GM18502 (cell line): Measurements from ENCODE around the gene NEK4.
"Not testable (repeated sequence)": the region's sequence is repeated elsewhere in the genome, so short reads cannot be mapped to it uniquely, and the experiment has no call there.

ENCODE experiments used
- ATAC-seq: cut with Tn5 transposase; IDR thresholded peaks from one replicate; pipeline ENCODE4 v1.9.1; 2021; ENCODE audit warnings: mild to moderate bottlenecking; ENCODE audit not compliant: unreplicated experiment, poor library complexity

Gene NEK4

DNA sequence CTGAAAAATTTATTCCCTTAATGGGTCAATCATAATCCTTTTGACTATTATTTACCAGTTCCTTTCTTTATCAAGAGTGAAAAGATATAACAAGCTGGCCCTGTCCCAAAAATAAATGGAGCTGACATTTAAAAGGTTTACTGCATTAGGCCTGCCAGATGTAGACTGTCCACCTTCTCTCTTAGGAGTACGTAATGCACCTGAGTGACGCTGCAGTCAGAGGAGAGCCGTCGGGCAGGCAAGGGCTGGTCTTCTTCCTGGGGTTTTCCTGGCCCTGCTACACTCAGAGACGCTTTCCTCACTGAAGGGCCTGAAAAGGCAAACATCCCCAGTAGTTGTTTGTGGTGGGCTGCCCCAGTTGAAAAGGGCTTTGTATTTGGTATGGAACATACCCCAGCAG lies 27.6 kb downstream of the NEK4 start:
- no peak for ATAC-seq

DNA sequence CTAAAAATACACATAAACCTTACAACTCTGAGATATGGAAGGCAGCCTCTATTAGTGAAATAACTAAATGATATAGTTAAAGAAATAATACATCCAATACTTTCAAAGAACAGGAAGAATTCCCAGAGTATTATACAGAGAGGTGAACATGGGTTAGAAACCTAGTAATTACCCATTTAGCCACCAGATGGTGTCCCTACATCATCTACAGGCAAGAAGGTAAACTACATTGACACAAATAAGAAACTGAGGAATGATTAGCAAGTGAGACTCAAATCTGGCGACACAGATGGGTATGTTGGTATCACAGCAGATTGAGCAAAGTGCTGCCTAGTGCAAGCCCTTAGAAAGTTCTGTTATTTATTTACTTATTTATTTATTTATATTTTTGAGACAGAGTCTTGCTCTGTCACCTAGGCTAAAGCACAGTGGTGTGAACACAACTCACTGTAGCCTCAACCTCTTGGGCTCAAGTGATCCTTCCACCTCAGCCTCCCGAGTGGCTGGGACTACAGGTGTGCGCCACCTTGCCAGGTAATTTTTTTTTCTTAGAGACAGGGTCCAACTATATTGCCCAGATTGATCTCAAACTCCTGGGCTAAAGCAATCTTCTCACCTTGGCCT lies 28.2 kb downstream of the NEK4 start:
- ATAC-seq, result no peak

DNA sequence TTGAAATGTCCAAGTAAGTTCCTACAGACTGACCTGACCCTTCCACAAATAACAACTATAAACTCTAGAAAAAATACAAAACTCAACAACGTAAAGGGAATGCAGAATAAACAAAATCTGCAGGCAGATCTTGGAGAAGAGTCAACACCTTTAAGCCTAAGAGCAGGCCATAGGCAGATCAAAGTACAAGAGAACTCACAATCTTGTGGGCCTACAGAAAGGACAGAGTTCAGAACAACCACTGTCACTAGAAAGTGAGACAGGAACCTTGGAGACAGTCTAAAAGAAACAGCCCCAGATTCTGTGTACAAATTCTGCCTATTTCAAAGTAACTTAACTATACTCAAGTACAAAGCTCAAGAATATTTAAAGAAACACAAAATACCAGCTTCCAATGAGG lies 31.0 kb downstream of the NEK4 start:
- no peak for ATAC-seq

DNA sequence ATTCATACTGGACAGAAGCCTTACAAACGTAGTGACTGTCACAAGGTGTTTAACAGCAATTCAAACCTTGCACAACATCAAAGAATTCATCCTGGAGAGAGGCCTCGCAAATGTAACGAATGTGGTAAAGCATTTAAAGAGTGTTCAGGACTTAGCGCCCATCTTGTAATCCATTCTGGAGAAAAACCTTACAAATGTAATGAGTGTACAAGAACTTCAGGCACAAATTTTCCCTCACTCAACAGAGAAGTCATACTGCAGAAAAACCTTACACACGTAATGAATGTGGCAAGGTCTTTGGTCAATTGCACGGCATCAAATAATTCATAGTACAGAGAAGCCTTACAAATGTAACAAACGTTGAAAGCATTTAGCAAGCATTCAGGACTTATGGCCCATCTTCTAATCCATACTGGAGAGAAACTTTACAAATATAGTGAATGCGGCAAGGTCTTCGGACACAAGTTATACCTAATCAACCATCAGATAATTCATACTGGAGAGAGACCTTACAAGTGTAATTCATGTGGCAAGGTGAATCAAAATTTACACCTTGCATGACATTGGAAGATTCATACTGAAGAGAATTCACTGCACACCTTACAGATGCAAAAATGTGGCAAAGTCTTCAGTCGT lies 37.4 kb downstream of the NEK4 start:
- ATAC-seq, result no peak

DNA sequence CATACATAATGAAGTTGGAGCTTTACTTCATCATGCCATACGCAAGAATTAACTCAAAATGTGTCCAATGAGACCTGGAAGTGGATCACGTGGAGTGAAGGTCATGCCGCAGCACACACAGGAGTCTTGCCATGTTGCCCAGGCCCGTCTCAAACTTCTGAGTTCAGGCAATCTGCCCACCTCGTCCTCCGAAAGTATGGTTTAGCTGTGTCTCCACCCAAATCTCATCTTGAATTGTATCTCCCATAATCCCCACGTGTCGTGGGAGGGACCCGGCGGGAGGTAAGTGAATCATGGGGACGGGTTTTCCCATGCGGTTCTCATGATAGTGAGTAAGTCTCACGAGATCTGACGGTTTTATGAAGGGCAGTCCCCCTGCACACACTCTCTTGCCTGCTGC lies 39.1 kb downstream of the NEK4 start:
- no peak for ATAC-seq

DNA sequence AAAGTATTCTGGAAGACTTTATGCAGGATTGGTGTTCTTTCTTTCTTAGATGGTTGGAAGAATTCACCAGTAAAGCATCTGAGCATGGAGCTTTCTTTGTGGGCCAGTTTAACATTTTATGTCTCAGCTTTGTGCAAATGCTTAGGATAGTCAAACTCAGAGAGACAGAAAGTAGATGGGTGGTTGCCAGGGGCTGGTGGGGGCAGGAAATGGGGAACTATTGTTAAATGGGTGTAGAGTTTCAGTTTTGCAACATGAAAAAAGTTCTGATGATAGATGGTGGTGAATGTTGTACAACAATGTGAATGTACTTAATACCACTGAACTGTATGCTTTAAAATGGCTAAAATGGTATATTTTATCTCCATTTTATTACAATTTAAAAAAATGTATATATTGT lies 40.1 kb downstream of the NEK4 start:
- no peak for ATAC-seq

DNA sequence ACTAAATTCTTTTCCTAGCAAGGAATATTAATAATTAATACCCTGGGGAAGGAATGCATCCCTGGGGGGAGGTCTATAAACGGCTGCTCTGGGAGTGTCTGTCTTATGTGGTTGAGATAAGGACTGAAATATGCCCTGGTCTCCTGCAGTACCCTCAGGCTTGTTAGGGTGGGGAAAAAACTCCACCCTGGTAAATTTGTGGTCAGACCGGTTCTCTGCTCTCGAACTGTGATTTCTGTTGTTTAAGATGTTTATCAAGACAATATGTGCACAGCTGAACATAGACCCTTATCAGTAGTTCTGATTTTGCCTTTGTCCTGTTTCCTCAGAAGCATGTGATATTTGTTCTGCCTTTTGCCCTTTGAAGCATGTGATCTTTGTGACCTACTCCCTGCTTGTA lies 42.0 kb downstream of the NEK4 start:
- not testable (repeated sequence) for ATAC-seq

DNA sequence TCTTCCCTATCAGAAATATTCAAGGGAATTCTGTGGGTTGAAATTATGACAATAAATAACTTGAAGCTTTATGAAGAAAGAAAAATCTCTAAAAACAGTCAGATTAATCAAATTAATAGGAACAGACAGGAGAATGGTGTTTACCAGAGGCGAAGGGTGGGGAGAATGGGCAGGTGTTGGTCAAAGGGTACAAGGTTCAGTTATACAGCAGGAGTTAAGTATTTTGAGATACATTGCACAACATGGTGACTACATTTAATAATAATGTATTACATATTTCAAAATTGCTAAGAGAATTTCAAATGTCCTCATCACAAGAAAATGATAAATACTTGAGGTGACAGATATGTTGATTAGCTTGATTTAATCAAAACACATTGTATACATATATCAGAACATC lies 46.2 kb downstream of the NEK4 start:
- ATAC-seq, result no peak

DNA sequence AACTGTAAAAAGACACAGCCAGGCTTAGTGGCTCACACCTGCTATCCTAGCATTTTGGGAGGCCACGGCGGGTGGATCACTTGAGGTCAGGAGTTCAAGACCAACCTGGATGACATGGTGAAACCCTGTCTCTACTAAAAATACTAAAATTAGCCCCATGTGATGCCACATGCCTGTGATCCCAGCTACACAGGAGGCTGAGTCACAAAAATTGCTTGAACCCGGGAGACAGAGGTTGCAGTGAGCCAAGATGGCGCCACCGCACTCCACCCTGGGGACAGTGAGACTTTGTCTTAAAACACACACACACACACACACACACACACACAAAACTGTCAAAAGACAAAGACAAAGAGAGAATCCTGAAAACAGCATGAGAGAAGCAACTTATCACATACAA lies 46.8 kb downstream of the NEK4 start:
- ATAC-seq, result no peak

DNA sequence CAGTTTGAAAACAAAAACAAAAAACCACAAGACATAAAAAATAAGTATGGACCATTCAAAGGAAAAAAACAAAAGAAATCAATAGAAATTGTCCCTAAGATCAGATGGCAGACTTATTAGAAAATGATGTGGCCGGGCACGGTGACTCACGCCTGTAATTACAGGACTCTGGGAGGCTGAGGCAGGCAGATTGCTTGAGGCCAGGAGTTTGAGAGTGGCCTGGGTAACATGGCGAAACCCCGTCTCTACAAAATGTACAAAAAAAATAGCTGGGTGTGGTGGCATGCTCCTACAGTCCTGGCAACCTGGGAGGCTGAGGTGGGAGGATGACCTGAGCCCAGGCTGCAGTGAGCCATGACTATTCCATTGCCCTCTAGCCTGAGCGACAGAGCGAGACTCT lies 48.2 kb downstream of the NEK4 start:
- no peak for ATAC-seq

DNA sequence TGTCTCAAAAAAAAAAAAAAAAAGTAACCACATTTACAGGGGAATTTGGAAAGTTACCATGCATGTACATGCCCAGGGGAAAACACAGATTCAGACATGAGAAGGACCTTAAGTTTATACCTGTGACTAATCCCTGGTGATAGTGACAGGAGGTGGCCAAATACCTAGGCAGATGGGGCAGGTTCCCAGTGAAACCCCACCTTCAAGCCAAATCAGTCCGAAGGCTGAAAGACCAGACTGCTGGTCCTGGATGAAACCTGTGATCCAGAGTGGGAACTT lies 49.1 kb downstream of the NEK4 start:
- no peak for ATAC-seq

DNA sequence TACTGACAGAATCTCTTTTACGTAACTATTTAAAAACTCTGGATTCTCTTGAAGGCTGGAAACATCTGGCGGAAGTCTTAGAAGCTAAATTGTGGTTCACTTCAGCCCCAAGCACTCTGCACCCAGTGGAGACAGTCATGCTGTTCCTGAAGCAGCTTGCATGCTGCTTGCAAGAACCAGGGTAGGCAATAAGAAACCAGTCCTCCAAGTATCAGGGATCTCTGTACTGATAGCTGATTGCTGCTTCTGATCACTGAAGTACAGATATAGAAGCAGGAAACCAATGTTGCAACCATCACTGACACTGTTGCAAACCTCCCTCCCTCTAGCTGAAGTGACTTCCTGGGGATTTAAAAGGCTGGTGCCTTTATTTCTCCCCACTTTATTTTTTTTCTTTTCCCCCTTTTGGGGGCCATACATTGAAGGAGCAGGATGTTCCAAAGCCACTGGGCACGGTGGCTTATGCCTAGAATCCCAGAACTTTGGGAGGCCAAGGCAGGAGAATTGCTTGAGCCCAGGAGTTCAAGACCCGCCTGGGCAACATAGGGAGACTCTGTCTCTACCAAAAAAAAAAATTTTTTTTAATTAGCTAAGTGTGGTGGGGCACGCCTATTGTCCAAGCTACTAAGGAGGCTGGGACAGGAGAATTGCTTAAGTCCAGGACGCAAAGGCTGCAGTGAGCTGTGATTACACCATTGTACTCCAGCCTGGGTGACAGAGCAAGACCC lies 49.6 kb downstream of the NEK4 start:
- peak; percentile 86 for ATAC-seq

DNA sequence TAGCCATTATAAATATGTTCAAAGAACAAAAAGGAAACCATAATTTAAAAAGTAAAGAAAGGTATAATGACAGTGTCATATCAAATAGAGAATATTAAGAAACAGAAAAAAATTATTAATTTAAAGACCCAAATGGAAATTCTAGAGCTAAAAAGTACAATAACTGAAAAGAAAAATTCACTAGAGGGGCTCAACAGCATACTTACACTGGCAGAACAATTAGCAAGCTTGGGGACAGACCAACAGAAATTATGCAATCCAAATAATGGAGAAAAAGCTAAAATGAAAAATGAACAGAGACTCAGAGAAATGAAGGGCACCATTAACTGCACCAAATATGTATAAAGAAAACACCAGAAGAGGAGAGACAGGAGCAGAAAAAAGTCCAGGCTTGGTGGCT lies 51.1 kb downstream of the NEK4 start:
- no peak for ATAC-seq

DNA sequence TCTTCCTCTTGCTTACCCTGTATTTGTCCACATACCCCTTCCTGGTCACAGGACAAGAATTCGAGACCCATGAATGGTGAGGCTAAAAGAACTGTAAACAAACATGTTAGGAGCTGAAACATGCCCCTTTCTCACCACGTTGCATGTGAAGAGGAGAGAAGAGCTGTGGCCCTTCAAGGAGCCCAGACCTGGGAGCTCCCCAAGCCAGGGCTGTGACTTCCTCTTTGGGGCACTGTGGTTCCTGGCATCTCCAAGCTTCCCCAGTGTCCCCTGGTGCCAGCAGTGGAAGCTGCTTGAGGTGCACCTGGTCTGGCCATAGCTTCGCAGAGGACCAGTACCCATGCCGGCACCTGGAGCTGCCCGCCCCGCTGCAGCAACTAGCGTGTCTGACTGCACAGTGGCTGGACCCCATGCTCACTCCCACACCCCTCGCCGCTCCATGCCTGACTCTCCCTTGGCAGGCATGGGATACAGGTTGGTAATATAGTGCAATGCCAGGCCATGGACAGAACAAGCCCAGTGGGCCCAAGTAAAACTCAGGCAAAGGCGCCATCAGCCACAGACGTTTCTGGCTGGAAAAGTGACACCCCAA lies 54.9 kb downstream of the NEK4 start:
- no peak for ATAC-seq

DNA sequence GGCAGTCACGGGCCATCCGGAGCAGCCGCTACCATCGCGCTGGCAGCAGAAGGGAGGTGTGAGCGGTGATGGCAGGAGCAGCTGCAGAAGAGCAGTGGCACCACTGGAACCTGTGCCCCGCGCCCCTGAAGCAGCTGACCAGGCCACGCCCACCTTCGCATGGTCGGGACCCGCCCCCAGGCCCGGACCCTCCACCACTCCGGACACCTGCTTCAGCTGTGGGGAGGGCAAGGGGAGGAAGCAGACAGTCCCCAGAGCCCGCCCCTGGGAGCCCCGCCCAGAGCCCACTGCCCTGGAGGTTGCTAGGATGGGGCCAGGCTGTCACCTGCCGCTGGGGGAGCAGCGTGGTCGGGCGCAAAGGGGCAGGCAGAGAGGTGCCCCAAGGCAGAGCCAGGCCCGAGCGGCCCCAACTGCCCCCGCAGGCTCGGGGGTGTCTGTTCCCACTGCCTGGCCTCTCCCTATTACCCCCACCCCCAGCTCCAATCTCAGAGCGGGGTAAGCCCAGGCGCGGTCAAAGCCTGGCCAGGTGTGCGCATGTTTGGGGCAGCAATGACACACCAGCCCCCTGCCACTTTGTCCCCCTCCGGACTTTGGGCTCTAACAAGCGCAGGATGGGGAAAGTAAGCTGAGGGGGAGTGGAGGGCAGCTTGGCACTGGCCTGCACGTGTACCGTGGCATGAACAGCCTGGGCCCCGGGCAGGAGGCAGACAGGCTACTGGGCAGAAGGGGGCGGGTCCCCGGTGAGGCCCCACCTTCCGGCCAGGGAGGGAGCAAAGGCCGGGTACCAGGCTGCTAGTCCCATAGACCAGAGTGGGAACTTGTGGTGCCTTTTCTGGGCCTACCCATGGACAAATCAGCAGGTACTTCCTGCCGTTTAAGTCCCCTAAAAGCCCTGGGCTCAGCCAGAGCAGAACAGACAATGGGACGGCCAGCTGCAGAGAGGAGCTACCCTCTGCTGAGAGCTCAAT lies 56.1 kb downstream of the NEK4 start:
- no peak for ATAC-seq

DNA sequence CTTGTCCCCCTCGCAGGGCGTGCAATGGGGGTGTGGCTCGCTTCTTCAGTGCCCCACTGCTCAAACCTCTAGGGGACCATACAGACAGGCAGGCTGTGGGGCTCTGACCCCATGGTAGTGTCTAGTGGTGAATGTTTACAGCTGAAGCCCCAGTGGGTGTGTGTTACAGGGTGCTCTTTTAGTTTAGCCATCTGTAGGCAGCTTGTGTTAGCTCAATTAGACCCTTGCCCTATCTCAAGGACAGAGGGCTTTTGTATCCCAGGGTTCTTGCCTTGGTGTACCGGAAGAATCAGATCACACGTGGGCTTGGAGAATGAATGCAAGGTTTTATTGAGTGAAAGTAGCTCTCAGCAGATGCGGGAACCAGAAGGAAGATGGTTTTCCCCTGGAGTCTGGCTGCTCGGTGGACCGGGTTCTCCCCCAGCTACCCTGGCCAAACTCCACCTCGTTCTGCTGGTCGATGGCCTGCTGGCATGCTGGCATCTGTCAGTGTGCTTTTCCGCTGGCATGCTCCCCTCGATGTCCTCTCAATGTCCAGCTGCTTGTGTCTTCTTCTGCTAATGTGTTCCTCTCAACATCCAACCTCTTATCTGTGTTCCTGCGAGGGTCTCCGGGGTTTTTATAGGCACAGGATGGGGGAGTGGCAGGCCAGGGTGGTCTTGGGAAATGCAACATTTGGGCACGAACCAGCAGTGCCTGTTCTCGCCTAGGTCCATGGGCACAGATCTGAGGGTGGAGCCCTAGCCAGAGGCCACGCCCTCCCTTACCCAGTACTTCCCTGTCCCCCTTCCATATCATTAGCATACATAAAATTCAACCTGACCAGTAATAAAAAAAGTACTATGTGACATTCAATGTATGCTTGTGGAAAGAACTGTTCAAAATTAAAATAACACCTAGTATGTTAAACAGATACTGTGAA lies 58.2 kb downstream of the NEK4 start:
- ATAC-seq, result no peak

DNA sequence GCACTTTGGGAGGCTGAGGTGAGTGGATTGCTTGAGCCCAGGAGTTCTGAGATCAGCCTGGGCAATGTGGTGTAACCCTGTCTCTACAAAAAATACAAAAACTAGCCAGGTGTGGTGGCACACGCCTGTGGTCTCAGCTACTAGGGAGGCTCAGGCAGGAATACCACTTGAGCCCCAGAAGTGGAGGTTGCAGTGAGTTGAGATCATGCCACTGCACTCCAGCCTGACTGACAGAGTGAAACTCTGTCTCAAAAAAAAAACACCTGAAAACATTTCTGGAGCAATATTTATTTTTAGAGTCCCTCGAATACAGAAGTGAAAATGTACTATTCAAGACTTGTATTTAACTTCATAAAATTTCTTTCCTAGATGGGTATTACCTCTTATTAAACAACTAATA lies 60.2 kb downstream of the NEK4 start:
- no peak for ATAC-seq

DNA sequence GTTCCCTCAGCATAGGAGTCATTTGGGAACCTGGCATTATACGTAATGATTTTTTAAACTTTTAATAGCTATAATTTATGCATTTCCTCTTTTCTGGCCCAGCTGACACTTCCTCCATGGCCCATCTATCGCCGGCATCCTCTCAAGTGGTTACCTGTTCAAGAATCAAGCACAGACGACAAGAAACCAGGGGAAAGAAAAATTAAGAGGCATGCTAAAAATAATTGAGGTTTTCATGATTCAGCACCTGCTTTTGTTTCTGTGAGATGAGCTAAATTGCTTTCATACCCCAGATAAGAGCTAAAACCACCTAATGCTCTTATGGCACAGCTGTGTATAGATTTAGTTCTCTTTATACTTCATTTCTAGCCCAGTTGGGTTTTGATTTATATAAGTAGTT lies 63.2 kb downstream of the NEK4 start:
- ATAC-seq, result no peak
